ENCODE results near the gene KRAS.
"Not testable (repeated sequence)": the region's sequence is repeated elsewhere in the genome, so short reads cannot be mapped to it uniquely, and the experiment has no call there.

Gene KRAS

DNA sequence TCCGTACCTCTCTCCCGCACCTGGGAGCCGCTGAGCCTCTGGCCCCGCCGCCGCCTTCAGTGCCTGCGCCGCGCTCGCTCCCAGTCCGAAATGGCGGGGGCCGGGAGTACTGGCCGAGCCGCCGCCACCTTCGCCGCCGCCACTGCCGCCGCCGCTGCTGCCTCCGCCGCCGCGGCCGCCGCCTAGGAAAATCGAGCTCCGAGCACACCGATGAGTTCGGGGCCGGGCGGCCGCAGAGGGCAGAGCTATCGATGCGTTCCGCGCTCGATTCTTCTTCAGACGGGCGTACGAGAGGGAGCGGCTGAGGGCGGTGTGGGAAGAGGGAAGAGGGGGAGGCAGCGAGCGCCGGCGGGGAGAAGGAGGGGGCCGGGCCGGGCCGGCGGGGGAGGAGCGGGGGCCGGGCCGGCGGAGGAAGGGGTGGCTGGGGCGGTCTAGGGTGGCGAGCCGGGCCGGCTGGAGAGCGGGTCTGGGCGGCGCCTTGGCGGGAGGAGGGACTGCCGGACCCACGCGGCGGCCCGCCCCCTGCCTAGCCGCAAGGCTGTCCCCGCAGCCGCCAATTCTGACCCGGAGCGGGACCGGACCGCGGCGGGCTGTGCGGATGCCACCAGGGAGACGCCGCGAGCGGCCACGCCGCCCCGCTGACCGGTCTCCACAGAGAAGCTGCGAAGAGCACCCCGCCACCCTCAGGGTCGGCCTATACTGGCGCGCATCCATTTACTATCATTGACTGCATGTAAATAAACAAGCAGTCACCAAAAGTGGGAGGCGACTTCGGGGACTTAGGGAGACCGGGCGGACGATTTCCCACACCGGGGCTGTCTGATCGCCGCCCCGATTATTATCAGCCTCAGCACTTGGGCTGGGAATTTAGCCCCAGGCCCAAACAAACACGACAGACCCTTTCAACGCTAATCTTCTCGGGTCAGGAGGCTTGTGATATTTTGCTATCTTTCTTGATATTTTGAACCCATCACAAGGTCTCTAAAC lies at the start of gene KRAS:
KRAS (minus strand) TSS at position 186 of the 987 bp plus-strand sequence.
- DNase-seq (ENCODE audit: low read depth in 1 of 2, low spot score in 1 of 2): peak; percentile 76 to 83

DNA sequence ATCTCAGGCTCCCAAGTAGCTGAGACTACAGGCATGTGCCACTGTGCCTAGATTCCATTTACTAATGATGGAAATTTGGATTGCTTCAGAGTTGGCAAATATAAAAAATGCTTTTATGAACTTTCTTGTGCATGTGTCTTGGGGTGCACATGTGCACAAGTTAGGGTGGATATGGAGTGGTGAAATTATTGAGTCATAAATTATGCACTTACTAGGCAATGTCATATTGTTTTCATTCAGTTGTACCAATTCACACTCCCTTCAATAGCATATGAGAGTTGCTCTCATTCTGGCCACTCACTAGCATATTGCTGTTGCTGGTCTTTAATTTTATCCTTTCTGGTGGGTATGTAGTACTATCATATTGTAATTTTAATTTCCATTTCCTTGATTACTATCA lies 45.7 kb upstream of the KRAS start:
- DNase-seq (ENCODE audit: low read depth in 1 of 2, low spot score in 1 of 2): no peak

DNA sequence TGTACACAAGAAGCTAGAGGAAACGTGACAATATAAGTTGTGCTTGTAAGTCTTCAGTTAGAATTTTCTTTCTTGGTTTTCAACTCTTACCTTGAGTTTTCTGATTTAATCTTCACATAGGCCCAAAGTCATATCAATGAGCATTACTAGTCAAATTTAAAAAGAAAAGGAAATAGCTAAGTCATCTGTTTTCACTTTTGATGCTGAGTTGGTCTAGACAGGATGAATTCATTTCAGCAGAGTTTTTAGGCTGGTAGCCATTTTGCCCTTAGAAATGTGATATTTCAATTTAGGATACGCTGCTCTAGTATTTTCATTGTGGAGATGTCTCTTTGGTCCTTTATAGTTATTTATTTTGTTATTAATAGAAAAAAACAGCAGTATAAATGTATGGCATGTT lies 44.6 kb upstream of the KRAS start:
- DNase-seq (ENCODE audit: low read depth in 1 of 2, low spot score in 1 of 2): no peak

DNA sequence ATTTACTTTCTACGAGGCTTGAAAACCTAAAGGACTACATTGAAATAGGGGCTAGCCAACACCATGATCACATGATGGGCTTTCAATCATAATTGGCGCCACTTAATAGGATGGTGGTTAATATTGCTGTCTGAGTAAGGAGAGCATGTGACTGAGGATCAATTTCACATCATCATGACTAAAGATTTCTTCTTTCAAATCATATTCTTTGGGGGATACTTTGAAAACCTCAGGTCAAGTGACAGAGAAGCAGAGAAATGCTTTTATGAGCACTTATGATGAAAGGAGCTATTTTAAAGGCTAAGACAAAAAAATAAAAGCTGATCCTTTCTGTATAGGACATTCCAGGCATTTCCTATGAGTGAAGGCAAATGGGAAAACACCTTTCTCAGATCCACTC lies 42.9 kb upstream of the KRAS start:
- DNase-seq (ENCODE audit: low read depth in 1 of 2, low spot score in 1 of 2): no peak

DNA sequence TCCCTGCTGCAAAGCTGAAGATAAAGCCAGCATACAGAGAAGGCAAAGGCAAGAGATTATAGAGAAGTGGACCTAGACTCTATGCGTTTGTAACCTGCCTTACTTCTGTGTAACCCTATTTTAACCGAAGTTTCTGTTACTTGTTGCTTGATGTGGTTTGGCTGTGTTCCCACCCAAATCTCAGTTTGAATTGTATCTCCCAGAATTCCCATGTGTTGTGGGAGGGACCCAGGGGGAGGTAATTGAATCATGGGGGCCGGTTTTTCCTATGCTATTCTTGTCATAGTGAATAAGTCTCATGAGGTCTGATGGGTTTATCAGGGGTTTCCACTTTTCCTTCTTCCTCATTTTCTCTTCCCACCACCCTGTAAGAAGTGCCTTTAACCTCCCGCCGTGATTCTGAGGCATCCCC lies 42.1 kb upstream of the KRAS start:
- DNase-seq (ENCODE audit: low read depth in 1 of 2, low spot score in 1 of 2): not testable (repeated sequence)

DNA sequence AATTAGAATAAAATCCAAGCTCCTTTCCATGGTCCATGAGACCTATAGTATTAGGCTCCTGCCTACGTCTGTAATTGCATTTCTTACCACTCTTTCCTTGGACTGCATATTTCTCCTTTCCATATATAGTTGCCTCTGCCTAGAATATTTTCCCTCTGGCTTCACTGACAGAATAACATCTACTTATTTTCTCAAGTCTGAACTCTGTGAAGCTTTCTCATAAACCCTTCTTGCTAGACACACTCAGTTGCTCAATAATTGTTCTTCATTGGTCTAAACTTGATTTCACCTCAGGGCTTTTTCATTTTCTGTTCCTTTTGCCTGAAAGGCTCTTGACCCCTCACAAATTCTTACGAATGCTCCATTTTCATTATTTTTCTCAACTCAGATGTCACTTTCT lies 36.9 kb upstream of the KRAS start:
- DNase-seq (ENCODE audit: low read depth in 1 of 2, low spot score in 1 of 2): no peak

DNA sequence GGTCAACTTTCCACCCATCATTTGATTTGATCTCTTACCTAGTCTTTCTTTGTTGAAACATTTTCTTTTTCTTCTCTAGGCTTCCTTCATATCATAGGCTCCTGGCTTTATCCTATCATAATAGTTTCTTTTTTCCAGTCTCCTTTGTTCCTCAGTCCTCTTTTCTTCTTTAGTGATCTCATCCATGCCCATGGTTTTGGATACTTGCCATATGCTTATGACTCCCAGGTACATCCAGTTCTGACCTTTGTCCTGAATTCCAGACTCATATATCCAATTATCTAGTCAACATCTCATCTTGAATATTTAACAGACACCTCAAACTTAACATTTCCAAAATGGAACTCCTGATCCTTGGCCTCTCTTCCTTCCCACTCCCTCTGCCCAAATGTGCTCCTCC lies 36.1 kb upstream of the KRAS start:
- no peak for DNase-seq (ENCODE audit: low read depth in 1 of 2, low spot score in 1 of 2)

DNA sequence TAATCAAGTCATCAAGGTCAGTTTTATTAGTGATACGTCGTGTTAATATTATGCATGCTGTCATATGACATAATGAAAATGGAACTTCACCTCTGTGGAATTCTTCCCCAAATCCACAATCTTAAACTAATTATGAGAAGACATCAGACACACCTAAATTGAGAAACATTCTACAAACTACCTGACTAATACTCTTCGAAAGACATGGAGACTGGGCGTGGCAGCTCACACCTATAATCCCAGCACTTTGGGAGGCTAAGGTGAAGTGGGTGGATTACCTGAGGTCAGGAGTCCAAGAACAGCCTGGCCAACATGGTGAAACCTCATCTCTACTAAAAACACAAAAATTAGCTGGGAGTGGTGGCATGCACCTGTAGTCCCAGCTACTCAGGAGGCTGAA lies 33.3 kb upstream of the KRAS start:
- no peak for DNase-seq (ENCODE audit: low read depth in 1 of 2, low spot score in 1 of 2)

DNA sequence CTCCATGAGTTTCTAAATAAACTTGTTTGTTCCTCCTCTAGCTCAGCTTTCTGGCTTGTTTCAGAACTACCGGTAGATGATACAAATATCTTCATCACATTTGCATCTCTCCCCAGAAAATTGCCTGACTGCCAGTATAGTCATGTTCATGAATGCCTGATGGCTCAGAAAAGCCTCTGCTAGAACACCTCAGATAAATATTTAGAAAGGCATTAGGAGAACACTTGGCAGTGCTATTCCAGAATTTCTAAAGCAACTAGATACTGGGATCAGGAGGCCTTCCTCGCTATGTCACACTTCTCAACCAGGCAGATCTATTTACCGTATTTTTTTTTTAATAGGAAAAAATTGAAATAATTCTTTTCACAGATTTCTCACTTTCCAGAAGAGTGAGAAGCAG lies 32.3 kb upstream of the KRAS start:
- no peak for DNase-seq (ENCODE audit: low read depth in 1 of 2, low spot score in 1 of 2)

DNA sequence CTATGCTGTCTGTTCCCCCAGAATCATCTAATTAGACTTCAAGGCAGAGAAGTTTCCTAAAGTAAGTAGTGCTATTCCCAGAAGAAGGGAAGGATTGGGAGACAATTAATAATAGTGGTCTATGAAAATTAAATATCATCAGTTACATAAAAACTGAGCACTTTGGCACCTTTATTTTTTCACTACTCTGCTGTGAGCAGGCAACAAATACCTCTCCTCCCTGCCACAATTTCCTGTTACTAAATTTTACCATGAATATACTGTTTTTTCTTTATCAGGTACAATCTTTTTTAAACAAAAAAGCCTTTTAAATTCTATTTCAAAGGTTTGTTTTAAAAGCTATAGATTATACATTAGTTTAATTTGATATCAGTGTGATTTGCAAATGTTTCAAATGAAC lies 29.4 kb upstream of the KRAS start:
- DNase-seq (ENCODE audit: low read depth in 1 of 2, low spot score in 1 of 2): no peak

DNA sequence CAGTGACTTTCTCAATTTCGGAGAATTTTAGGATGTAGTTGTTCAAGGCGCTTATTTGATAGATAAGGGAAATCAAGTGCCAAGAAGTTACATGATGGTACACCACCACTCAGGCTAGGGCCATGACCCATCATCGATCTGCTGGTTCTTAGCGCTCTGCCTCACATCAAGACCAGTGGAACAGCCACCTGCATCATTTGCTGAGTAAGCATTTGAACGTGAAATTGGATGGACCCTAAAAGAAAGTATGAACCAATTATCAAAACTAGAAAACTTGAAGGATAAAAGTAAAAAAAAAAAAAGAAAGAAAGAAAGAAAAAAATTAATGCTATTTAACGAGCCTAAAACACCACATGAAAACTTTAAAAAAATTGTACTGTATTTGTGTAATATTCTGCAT lies 27.5 kb upstream of the KRAS start:
- no peak for DNase-seq (ENCODE audit: low read depth in 1 of 2, low spot score in 1 of 2)

DNA sequence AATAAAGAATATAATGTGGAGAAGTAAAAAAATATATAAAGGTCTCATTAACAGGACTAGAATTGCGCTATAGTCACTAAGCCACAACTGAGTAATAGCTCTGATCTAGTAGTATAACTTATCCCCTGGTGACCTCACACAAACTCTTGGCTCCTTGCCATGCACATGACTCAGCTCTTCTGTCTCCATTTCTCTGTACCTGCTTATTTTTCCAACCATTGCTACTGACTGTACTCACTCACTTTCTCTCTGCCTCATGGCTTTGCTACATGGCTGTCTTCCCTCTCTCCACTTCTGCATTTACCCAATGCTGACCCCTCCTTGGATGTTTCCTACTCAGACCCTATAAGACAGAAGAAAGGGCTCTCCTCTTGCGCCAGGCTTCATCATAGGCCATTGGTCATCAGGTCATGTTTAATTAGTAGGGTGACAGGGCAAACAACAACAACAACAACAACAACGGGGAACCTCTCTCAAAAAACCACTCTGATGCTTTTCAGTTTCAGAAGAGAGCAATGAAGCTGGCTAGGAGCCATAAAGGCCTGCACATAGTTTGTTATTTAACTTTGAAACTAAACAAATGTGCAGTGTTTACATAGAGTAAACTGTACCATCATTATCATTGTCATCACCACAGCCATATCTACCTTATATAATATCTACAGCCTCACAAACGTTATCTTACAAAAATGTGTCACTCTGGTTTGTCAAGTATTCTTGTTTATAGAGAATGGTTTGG lies 25.6 kb upstream of the KRAS start:
- peak; percentile 4 to 44 for DNase-seq (ENCODE audit: low read depth in 1 of 2, low spot score in 1 of 2)

DNA sequence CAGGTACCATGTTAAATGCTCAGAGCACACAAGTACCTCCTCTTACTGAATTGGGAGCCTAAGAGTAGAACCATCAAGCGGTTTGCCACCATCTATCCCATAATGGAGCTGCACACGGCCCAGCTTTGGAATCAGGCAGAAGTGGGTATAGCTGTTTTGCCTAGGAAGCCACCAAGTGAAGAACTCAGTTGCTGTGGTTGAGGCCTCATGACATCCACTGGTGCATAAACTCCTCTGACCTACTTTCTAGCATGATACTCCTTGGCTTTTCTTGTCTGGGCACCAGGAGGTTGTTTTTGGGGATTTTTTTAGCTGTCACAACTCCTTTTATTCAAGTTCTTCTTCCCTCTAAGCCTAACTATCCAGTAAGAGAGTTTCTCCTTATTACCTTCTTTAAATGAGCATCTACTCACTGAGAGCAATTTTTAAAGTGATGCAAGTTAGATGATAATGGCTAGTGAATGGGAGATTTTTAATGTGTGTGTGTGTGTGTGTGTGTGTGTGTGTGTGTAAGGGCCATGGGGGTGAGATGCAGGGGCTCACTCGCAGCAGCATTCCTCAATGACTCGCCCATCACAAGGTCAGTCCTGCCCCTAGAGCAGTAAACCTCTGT lies 20.9 kb upstream of the KRAS start:
- no peak for DNase-seq (ENCODE audit: low read depth in 1 of 2, low spot score in 1 of 2)

DNA sequence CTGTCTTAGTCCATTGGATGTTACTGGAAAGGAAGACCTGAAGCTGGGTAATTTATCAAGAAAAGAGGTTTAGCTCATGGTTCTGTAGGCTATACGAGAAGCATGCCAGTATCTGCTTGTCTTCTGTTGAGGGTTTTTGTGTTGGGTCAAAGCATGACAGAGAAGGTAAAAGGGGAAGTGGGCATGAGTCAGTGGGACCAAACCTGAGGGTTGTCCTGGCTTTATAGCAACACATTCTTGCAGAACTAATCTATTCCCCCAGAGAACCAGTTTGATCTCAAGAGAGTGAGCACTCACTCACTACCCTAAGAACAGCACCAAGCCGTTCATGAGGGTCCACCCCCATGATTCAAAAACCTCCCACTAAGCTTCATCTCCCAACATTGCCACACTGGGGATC lies 19.0 kb upstream of the KRAS start:
- no peak for DNase-seq (ENCODE audit: low read depth in 1 of 2, low spot score in 1 of 2)

DNA sequence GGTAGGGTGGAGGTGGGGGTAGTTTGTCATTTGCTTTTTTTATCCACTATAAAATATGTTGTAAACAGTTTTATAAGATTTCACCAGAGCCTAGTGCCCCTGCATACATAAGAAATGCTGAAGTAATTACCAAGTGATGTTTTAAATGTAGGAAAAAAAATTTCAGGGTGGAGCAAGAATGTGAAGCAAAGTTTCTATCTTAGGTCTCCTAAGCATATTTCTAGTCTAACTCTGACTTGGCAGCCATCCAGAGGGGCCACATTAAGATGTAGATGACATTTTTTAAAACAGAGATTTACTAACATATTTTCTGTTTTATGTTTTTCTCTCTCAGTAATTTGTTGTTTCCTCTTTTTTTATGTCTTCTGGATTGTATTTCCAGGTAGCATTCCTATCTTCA lies 15.8 kb upstream of the KRAS start:
- no peak for DNase-seq (ENCODE audit: low read depth in 1 of 2, low spot score in 1 of 2)

DNA sequence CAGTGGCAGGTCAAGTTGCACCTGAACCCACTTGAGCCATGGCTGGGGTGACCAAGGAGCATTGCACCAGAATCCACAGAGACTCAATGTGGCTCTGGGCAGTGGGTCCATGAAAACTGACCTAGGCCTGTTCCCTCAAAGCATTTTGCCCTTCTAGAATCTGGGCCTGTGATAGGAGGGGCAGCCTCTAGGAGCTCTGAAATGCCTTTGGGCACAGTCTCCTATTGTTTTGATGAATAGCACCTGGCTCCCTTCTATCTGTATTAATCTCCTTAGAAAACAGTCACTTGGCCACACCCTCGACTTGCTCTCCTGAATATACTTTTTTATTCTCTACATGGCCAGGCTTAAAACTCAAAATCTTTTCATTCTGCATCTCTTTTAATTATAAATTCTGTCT lies 14.1 kb upstream of the KRAS start:
- DNase-seq (ENCODE audit: low read depth in 1 of 2, low spot score in 1 of 2): no peak

DNA sequence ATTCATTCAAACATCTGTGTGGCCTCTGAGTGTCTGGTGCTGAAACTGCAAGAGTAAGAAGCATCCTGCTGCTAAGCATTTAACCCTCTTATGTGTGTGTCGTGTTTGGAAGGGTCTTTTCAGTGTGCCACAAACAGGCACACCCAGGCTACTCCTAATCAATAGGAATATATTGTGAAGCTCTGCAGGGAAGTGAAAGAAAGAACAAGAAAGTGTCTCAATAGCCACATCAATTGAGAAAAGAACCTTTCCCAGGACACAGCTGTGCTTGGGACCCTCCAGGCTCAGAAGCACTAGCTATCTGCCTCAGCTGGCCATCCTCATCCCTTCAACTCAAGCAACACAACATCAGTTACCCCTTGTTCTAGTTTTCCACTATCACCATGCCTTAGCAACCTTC lies 13.4 kb upstream of the KRAS start:
- no peak for DNase-seq (ENCODE audit: low read depth in 1 of 2, low spot score in 1 of 2)

DNA sequence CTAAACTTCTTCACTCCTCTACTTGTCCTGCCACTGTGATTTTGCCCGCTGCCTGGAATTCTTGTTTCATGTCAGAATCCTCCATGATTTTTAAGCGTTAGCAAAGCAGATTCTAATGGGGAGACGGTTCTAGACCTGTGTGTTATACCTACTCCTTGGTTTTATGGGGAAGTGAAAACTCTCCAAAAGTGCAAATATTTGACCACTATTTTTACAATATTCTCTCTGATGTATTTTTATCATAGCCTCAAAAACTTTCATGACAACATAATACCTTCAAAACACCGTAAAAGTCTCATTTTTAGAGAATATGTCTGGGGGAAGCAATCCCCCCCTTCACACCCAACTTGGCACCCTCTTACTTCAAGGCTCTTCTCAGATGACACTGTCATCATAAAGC lies 12.9 kb upstream of the KRAS start:
- DNase-seq (ENCODE audit: low read depth in 1 of 2, low spot score in 1 of 2): no peak

DNA sequence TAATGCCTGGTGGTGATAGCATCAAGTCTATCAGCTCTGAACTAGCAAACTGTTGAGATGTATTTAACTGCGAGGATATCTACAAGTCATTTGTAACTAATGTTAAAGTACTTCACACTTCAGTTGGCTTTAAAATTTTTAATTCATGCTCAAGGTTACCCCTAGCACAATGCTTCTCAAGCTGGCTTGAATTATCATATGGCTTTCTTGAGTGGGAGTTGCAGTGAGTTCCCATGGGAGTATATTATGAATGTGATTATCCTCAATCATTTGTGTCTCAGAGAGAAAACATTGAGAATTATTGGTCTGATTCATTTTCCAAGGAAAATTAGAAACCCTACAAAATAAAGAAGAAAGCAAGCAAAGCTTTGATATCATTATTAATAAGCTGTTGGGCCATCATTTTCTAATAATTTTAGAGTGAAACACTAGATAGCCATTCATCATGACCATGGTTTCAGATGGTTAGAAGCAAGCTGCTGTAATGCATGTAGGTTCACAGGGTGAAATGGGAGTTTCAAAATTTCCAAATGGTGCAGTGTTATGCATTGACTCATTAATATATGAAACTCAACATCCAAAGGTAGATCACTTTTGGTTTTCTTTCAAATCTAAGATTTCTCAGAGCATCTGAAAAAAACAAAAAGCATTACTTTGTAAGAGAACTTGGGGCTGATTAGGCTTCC lies 11.8 kb upstream of the KRAS start:
- no peak for DNase-seq (ENCODE audit: low read depth in 1 of 2, low spot score in 1 of 2)

DNA sequence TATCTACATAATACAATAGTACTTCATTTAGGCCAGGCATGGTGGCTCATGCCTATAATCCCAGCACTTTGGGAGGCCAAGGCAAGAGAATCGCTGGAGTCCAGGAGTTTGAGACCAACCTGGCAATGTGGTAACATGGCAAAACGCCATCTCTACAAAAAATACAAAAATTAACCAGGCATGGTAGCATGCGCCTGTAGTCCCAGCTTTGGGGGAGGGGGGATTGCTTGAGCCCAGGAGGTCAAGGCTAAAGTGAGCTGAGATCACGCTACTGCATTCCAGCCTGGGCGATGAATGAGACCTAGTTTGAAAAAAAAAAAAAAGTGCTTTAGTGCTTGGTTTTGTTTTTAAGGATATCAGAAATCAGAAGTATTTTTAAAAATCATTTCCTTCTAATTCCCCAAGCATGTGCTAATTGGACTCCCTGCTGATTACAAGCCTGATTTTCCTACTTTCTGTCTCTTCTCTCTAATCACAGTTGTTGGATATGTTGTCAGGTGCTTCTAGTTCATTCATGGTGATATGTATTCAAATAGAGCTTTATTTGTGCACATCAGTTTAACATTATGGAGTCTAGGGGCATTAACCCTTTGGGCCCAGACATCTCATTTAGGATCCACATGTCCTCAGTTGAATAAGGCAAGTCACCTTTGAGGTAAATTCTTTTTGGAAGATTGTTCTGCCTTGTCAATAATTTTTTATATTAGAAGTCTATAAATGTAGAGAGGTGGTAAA lies 7.0 kb upstream of the KRAS start:
- no peak for DNase-seq (ENCODE audit: low read depth in 1 of 2, low spot score in 1 of 2)

DNA sequence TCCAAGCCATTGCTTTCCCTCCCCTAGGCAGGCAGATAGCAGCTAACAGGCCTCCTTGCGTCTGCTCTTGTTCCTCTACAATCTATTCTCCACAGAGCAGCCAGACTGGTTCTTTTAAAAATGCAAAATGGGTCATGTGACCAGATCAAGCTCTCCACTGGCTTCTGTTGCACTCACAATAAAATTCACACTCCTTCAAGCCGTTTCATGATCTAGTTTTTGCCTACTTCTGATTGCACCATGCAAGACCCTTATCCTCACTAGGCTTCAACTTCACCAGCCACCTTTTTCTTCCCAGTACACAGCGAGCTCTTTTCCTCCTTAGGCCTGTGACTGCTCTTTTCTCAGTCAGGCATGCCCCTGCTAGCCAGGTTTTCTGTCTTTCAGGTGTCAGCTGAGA lies 6.1 kb upstream of the KRAS start:
- DNase-seq (ENCODE audit: low read depth in 1 of 2, low spot score in 1 of 2): no peak

All from activated T-helper 1 cell treated with anti-CD3 and anti-CD28 coated beads, Interleukin-2, amount 50 U/mL, for 16 hours (primary cell).